GM18502 (cell line): Measurements from ENCODE around the gene DCXR.
A peak's percentile ranks its signal among the peaks of the same experiment; 100 is the strongest.

Experiments
- ATAC-seq: cut with Tn5 transposase; IDR thresholded peaks from one replicate; pipeline ENCODE4 v1.9.1; 2021; ENCODE audit warnings: mild to moderate bottlenecking; ENCODE audit not compliant: unreplicated experiment, poor library complexity

The DCXR gene

GRCh38 chr17:82037092-82037888 is at the start of gene DCXR:
DCXR (minus strand) TSS chr17:82037697; CDS start chr17:82037682, 15 bp downstream.
- peak; percentile 84 for ATAC-seq

GRCh38 chr17:82085931-82086764 is 48.7 kb upstream of the DCXR start:
- no peak for ATAC-seq

- no peak for ATAC-seq
Observed at GRCh38 chr17:82085031-82085861, 47.7 kb upstream of the DCXR start.

- no peak for ATAC-seq
Observed at GRCh38 chr17:82084373-82085030, 47.0 kb upstream of the DCXR start.

- ATAC-seq: no peak
Observed at GRCh38 chr17:82083533-82084359, 46.2 kb upstream of the DCXR start.

GRCh38 chr17:82083009-82083408 is 45.5 kb upstream of the DCXR start:
- no peak for ATAC-seq

- ATAC-seq: no peak
Observed at GRCh38 chr17:82082456-82082855, 45.0 kb upstream of the DCXR start.

- no peak for ATAC-seq
Observed at GRCh38 chr17:82081966-82082365, 44.5 kb upstream of the DCXR start.

- ATAC-seq: no peak
Observed at GRCh38 chr17:82081546-82081945, 44.0 kb upstream of the DCXR start.

GRCh38 chr17:82080789-82081464 is 43.4 kb upstream of the DCXR start:
- no peak for ATAC-seq

GRCh38 chr17:82080048-82080788 is 42.7 kb upstream of the DCXR start:
- ATAC-seq: no peak

GRCh38 chr17:82079001-82079677 is 41.6 kb upstream of the DCXR start:
- no peak for ATAC-seq

GRCh38 chr17:82078433-82078832 is 40.9 kb upstream of the DCXR start:
- no peak for ATAC-seq

GRCh38 chr17:82077617-82078358 is 40.3 kb upstream of the DCXR start:
- ATAC-seq: no peak

GRCh38 chr17:82076785-82077591 is 39.5 kb upstream of the DCXR start:
- no peak for ATAC-seq
